HT1080 (cell line): Measurements from ENCODE around the gene ROR2. TPM values are rescaled to one million over a fixed set of nuclear protein-coding genes. Genes with fewer than 3 reads are reported as not detected.
"Not testable (repeated sequence)": the region's sequence is repeated elsewhere in the genome, so short reads cannot be mapped to it uniquely, and the experiment has no call there.

Experiments
- DNase-seq: peaks from one replicate; pipeline ENCODE4 v3.0.0-alpha.2; 2015; ENCODE audit warnings: low read depth
- total RNA-seq: library from RNA; depleted of rRNA; stranded (reverse); fragments of >200 nt; shearing (Covaris generic); gene quantifications from 2 replicates; pipeline ENCODE4 v1.2.3, GENCODE V29; 2014

ROR2 gene
- total RNA-seq, 1 experiment from 2014 or later: 0.29 TPM

GRCh38 chr9:91583966-91584365, 366.1 kb downstream of the ROR2 start:
- no peak for DNase-seq

DNA sequence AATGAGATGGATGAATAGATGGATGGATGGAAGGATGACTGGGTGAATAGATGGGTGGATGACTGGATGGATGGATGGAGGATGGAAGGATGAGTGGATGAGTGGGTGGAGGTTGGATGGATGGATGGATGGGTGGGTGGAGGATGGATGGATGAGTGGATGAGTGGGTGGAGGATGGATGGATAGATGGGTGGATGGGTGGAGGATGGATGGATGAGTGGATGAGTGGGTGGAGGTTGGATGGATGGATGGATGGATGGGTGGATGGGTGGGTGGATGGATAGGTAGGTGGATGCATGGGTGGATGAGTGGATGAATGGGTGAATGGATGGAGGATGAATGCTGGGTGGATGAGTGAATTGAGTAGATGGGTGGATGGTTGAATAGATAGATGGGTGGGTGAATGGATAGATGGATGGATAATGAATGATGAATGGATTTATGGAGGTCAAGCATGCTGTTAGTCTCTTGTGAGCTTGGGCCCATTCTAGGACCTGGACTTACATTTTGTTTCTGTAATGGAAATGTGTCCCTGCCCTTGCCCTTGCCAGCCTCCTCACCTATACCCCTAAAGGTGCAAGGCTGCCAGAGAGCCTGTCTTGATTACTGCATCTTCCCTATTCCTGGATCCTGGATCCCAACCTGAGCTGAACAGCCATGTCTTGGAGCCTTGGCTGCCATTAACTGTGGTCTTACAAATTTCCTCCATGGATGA, 366.7 kb downstream of the ROR2 start:
- DNase-seq: no peak

- no peak for DNase-seq
Measured at GRCh38 chr9:91582181-91582580, 367.8 kb downstream of the ROR2 start.

- peak; percentile 58 for DNase-seq
Measured at GRCh38 chr9:91580136-91580535, 369.9 kb downstream of the ROR2 start.

- DNase-seq: no peak
Measured at GRCh38 chr9:91578911-91579310, 371.1 kb downstream of the ROR2 start.

GRCh38 chr9:91577633-91578061, 372.4 kb downstream of the ROR2 start:
- DNase-seq: no peak

DNA sequence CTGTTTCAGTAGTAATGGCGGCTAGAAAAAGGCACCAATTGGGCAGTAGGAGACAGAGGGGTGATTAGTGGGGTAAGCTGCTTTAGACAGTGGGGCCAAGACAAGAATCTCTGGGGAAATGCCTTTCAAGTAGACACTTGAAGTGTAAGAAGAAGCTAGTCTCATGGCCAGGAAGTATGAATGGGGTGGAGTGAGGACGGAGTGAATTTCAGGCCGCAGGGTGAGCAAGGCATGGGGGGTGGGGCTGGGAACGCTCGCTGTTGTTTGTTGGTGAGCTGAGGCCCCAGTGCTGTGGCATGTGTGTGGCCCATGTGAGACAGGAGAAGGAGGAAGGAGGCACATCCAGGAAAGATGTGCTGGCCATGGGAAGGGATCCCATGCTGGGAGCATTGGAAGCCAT, 377.2 kb downstream of the ROR2 start:
- no peak for DNase-seq

DNA sequence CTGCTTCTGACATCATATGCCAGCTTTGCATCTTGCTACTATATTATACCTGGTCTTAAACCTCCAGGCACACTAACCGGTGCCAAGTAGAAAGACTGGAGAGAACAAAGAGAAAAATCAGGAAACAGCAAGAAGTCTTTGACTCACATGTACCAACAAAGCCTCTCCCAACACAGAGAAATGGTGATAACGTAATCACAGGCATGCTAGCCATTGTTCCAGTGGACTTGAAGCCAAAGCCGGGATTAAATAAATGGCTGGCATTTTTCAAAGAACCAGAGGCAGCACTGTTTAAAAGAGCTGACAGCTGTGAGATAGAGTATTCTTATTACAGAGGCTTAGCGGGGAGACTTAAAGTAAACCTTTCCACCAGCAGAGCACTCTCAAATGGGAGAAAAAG, 378.0 kb downstream of the ROR2 start:
- no peak for DNase-seq

DNA sequence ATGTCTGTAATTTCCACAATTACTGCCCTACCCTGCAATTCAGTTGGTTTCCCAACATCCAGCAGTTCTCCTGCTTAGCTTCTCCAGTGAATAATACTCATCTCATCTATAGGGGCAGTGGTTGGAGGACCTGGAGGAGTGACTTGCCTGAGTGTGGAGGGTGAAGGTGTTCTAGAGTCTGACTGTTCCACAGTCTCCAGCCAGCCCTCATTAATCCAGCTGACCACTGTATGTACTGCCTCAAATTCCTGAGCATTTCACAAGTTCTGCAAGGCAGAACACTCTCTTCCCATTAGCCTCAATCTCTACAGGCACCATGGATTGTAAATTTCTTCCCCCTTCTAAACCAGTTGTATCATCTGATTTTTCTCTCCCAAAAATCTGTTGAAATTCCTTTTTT, 379.0 kb downstream of the ROR2 start:
- DNase-seq: no peak

- no peak for DNase-seq
Measured at GRCh38 chr9:91567642-91568274, 382.3 kb downstream of the ROR2 start.

DNA sequence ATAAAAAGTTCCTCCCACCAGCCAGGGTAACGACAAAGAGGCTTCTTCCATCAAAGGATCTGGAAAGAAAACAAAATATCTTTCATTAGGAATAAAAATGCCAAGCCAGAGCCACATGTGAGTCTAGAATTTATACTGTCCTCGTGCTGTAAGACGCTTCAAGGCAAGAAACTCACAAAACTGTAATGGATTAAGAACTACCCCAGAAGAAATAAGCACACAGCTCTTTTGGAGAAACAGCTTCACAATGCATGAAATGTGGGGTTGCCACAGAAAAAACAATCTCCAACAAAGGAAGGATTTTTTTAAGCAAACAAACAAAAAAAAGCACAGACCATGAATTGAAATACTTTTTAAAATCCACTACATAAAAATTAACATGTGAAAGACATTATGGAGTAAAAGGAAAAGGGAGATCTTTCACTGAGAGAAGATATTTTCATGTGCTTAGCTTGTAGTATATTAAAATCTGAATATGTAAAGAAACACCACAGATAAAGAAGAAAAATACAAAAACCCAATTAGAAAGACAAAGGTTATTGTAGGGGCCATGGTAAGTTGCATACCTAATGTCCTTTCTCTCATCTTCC, 385.9 kb downstream of the ROR2 start:
- no peak for DNase-seq

GRCh38 chr9:91562416-91562815, 387.6 kb downstream of the ROR2 start:
- DNase-seq: no peak

- no peak for DNase-seq
Measured at GRCh38 chr9:91560301-91560700, 389.7 kb downstream of the ROR2 start.

DNA sequence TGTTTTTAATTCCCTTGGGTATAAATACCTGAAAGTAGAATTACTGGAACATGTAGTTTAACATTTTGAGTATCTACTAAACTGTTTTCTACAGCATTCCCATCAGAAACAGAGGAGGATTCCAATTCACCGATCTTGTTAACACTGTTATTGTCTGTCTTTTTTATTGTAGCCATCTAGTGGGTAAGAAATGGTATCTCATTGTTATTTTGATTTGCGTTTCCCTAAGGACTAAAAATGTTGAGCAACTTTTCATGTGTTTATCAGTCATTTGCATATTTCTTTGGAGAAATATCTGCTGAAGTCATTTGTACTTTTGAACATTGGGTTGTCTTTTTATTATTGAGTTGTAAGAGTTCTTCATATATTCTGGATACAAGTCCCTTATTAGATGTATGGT, 391.1 kb downstream of the ROR2 start:
- DNase-seq: no peak

- DNase-seq: no peak
Measured at GRCh38 chr9:91558395-91558794, 391.6 kb downstream of the ROR2 start.

DNA sequence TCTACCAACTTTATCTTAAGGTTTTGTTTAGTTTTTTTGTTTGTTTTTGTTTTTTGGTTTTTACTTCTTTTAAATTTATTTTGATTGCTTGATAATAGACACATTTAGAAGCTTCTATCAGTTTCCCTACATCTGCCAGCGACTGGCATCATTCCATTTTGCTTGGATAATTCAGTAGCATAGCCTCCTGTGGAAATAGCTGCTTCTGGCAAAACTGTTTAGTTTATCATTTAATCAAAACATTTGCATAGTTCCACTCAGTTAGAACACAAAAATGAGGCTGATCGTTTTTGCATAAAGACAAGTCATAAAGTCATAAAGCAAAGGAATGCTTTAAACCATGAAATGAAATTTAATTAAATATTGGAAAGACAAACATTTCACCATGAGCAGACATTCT, 392.7 kb downstream of the ROR2 start:
- DNase-seq: no peak

GRCh38 chr9:91555132-91555531, 394.9 kb downstream of the ROR2 start:
- peak; percentile 30 for DNase-seq

- DNase-seq: peak; percentile 20
Measured at GRCh38 chr9:91549177-91549576, 400.9 kb downstream of the ROR2 start.

DNA sequence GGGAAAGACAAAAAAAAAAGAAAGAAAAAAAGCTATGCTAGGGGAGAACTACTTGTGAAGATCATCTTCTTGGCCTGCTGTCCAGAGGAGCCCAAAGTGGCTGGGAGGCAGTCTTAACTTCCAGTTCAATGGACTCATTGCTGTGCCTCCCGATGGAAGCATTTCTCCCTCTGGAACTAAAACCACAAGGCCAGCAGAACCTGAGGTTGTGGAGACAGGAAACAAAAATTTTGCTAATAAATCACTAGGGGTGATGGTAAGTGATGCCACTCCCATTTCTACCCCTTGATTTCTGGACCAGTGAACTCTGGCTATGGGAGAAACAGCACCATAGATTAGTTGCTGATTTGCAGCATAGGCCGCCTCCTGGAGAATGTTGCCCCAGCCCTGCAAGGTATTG, 402.9 kb downstream of the ROR2 start:
- DNase-seq: no peak

GRCh38 chr9:91546574-91546973, 403.5 kb downstream of the ROR2 start:
- DNase-seq: peak; percentile 32

GRCh38 chr9:91541734-91542133, 408.3 kb downstream of the ROR2 start:
- no peak for DNase-seq

- DNase-seq: not testable (repeated sequence)
Measured at GRCh38 chr9:91540506-91540905, 409.5 kb downstream of the ROR2 start.

DNA sequence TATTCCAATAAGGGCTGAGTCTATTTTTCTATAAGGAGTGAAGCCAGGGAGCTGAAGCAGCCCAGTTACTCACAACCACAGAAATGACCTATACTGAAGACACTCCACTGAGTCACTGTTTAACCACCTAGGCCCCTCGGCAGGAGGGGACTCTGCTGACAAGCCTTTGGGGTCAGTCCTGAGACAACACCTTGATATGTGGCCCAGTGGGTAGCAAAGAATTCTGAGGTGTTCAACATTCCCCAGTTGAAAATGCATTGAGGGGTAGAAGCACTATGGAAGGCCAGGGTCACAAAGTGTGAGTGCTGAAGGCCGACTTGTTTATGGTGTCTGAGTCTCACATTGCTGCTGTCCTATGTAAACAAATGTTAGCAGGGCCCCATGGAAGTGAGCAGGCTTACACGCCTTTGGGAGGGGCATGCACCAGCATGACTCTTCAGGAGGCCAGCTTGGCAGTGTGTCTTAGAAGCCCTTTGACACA, 413.8 kb downstream of the ROR2 start:
- peak; percentile 76 for DNase-seq
